Urinary bladder (tissue), 4 donors: Measurements from ENCODE around the gene SPACA4. TPM values are rescaled to one million over a fixed set of nuclear protein-coding genes. Genes with fewer than 3 reads are reported as not detected.
"Not testable (repeated sequence)": the region's sequence is repeated elsewhere in the genome, so short reads cannot be mapped to it uniquely, and the experiment has no call there.

ENCODE experiments used
- DNase-seq: peaks from one replicate; pipeline ENCODE4 v3.0.0-alpha.2; 2015; ENCODE audit errors: extremely low spot score
- H3K27ac ChIP-seq: one replicate; pipeline ENCODE4 v1.5.1; 2013; ENCODE audit warnings: low read depth, mild to moderate bottlenecking, moderate library complexity
- H3K36me3 ChIP-seq: one replicate; pipeline ENCODE4 v1.6.1; 2013; ENCODE audit warnings: mild to moderate bottlenecking, moderate library complexity; ENCODE audit not compliant: insufficient read depth
- H3K4me1 ChIP-seq: one replicate; pipeline ENCODE4 v1.6.1; 2013; ENCODE audit warnings: mild to moderate bottlenecking, moderate library complexity; ENCODE audit not compliant: insufficient read depth
- H3K4me3 ChIP-seq: one replicate; pipeline ENCODE4 v1.5.1; 2013; ENCODE audit warnings: low read depth, low read length
- WGBS: extraction: QIAGEN DNeasy Blood & Tissue Kit; methylation state at CpG from one replicate; pipeline ENCODE4 v1.1.7; 2013; 5-methylcytosine and 5-hydroxymethylcytosine counted together
- polyA plus RNA-seq: library from polyadenylated mRNA; stranded (reverse); fragments of 200-250 nt; gene quantifications from one replicate; pipeline ENCODE4 v1.2.3, GENCODE V29; 2013
- total RNA-seq: library from RNA; depleted of rRNA; stranded (reverse); fragments of >200 nt; gene quantifications from one replicate; pipeline ENCODE4 v1.2.3, GENCODE V29; 2014
- donor health status: healthy with polysubstance abuse.
- donor health status: healthy.

The SPACA4 gene
- total and polyA plus RNA-seq, 2 donors: not detected

GRCh38 chr19:48630296-48631063, 23.9 kb downstream of the SPACA4 start:
- no peak for DNase-seq
- peak overlapping the region; percentile 40 for H3K27ac ChIP-seq
- H3K36me3 ChIP-seq: no peaks in the 10 kb centered on the region
- H3K4me3 ChIP-seq: no peak overlapping the region
- H3K4me1 ChIP-seq: no peaks in the 10 kb centered on the region
- 15% methylated on average over 47 of the region's 47 CpGs for WGBS

GRCh38 chr19:48631225-48631624, 24.7 kb downstream of the SPACA4 start:
- Histone ChIP-seq H3K4me1 (no peaks in the 10 kb centered on the region), H3K4me3 (no peak overlapping the region), H3K36me3 (no peaks in the 10 kb centered on the region), H3K27ac (no peak overlapping the region)
- DNase-seq: no peak
- WGBS: 68% methylated on average over 3 of the region's 3 CpGs

- not testable (repeated sequence) for H3K36me3 ChIP-seq, DNase-seq, H3K4me3 ChIP-seq, H3K4me1 ChIP-seq, H3K27ac ChIP-seq
- 90% methylated on average over 11 of the region's 11 CpGs for WGBS
Measured at GRCh38 chr19:48632286-48632685, 25.7 kb downstream of the SPACA4 start.

- no peak overlapping the region for H3K27ac ChIP-seq
- H3K4me3 ChIP-seq: no peak overlapping the region
- DNase-seq: no peak
- H3K4me1 ChIP-seq: no peaks in the 10 kb centered on the region
- H3K36me3 ChIP-seq: no peaks in the 10 kb centered on the region
Measured at GRCh38 chr19:48632692-48633147, 26.2 kb downstream of the SPACA4 start.

- Histone ChIP-seq H3K4me3 (no peak overlapping the region), H3K36me3 (no peaks in the 10 kb centered on the region), H3K27ac (no peak overlapping the region), H3K4me1 (no peaks in the 10 kb centered on the region)
- DNase-seq: no peak
- 70% methylated on average over 22 of the region's 22 CpGs for WGBS
Measured at GRCh38 chr19:48633148-48634035, 26.9 kb downstream of the SPACA4 start.

- 48% methylated on average over 7 of the region's 7 CpGs for WGBS
- Histone ChIP-seq H3K36me3 (no peaks in the 10 kb centered on the region), H3K4me3 (no peak overlapping the region), H3K4me1 (no peaks in the 10 kb centered on the region), H3K27ac (no peak overlapping the region)
- no peak for DNase-seq
Measured at GRCh38 chr19:48634036-48634342, 27.4 kb downstream of the SPACA4 start.

- no peaks in the 10 kb centered on the region for H3K36me3 ChIP-seq
- no peaks in the 10 kb centered on the region for H3K4me1 ChIP-seq
- 7% methylated on average over 37 of the region's 37 CpGs for WGBS
- peak overlapping the region; percentile 1 for H3K4me3 ChIP-seq
- H3K27ac ChIP-seq: peak overlapping the region; percentile 83
- DNase-seq: peak; percentile 83
Measured at GRCh38 chr19:48634424-48635262, 28.1 kb downstream of the SPACA4 start.

- DNase-seq: no peak
- H3K36me3 ChIP-seq: no peaks in the 10 kb centered on the region
- H3K4me3 ChIP-seq: peak overlapping the region; percentile 60
- no peaks in the 10 kb centered on the region for H3K4me1 ChIP-seq
- 2% methylated on average over 67 of the region's 67 CpGs for WGBS
- peak overlapping the region; percentile 83 for H3K27ac ChIP-seq
Measured at GRCh38 chr19:48635263-48635965, 28.9 kb downstream of the SPACA4 start.

- H3K4me1 ChIP-seq: no peaks in the 10 kb centered on the region
- no peaks in the 10 kb centered on the region for H3K36me3 ChIP-seq
- DNase-seq: no peak
- peak overlapping the region; percentile 87 for H3K27ac ChIP-seq
- H3K4me3 ChIP-seq: peak overlapping the region; percentile 60
- WGBS: 4% methylated on average over 35 of the region's 35 CpGs
Measured at GRCh38 chr19:48635966-48636858, 29.7 kb downstream of the SPACA4 start.

- under 1% methylated on average over 40 of the region's 40 CpGs for WGBS
- no peaks in the 10 kb centered on the region for H3K4me1 ChIP-seq
- H3K4me3 ChIP-seq: peak within 1 kb of the TSS; percentile 60
- no peak for DNase-seq
- H3K27ac ChIP-seq: peak within 1 kb of the TSS; percentile 95
- no peaks in the 10 kb centered on the region for H3K36me3 ChIP-seq
Measured at GRCh38 chr19:48636859-48637448, 30.4 kb downstream of the SPACA4 start, which contains the start of gene DBP. Gene DBP (minus strand): TSS chr19:48637379. CDS start chr19:48636994, 385 bp downstream.

- Histone ChIP-seq H3K4me3 (peak overlapping the region; percentile 60), H3K36me3 (no peaks in the 10 kb centered on the region), H3K27ac (peak overlapping the region; percentile 95), H3K4me1 (no peaks in the 10 kb centered on the region)
- DNase-seq: peak; percentile 98
- under 1% methylated on average over 38 of the region's 38 CpGs for WGBS
Measured at GRCh38 chr19:48637449-48637947, 31.0 kb downstream of the SPACA4 start.
